Measurements from ENCODE around the gene ERMAP.

The ERMAP gene

GRCh38 chr1:42784946-42785693 lies 31.8 kb upstream of the ERMAP start, which contains the start of gene TMEM269:
TSS of gene TMEM269 (plus strand) at chr1:42784991. CDS start at chr1:42789894, 4,903 bp downstream.
- peak; percentile 72 for DNase-seq (ENCODE audit: low spot score)
- in situ Hi-C loops (cut with MboI; ENCODE audit: low sequenced_read_pairs, unreplicated experiment): loop anchor here (10.0 kb wide), 2 partner anchors 130 to 290 kb away; no protein-coding TSS in a partner anchor
- TF ChIP-seq CTCF (IDR thresholded peaks at IDR 0.05; ENCODE audit: borderline replicate concordance, control extremely low read depth, extremely low read depth, insufficient read depth, missing control alignments): no peak

GRCh38 chr1:42786097-42786496 lies 30.8 kb upstream of the ERMAP start:
- in situ Hi-C loops (cut with MboI; ENCODE audit: low sequenced_read_pairs, unreplicated experiment): loop anchor here (10.0 kb wide), 2 partner anchors 129 to 289 kb away; no protein-coding TSS in a partner anchor
- no peak for DNase-seq (ENCODE audit: low spot score)
- TF ChIP-seq CTCF (IDR thresholded peaks at IDR 0.05; ENCODE audit: borderline replicate concordance, control extremely low read depth, extremely low read depth, insufficient read depth, missing control alignments): no peak

GRCh38 chr1:42788021-42788420 lies 28.9 kb upstream of the ERMAP start:
- TF ChIP-seq CTCF (IDR thresholded peaks at IDR 0.05; ENCODE audit: borderline replicate concordance, control extremely low read depth, extremely low read depth, insufficient read depth, missing control alignments): no peak
- in situ Hi-C loops (cut with MboI; ENCODE audit: low sequenced_read_pairs, unreplicated experiment): loop anchor here (10.0 kb wide), 2 partner anchors 127 to 287 kb away; no protein-coding TSS in a partner anchor
- DNase-seq (ENCODE audit: low spot score): no peak

GRCh38 chr1:42793824-42794223 lies 23.1 kb upstream of the ERMAP start:
- in situ Hi-C loops (cut with MboI; ENCODE audit: low sequenced_read_pairs, unreplicated experiment): no loop called here
- no peak for DNase-seq (ENCODE audit: low spot score)
- no peak for TF ChIP-seq CTCF (IDR thresholded peaks at IDR 0.05; ENCODE audit: borderline replicate concordance, control extremely low read depth, extremely low read depth, insufficient read depth, missing control alignments)

GRCh38 chr1:42797414-42797813 lies 19.5 kb upstream of the ERMAP start:
- no peak for DNase-seq (ENCODE audit: low spot score)
- in situ Hi-C loops (cut with MboI; ENCODE audit: low sequenced_read_pairs, unreplicated experiment): no loop called here
- TF ChIP-seq CTCF (IDR thresholded peaks at IDR 0.05; ENCODE audit: borderline replicate concordance, control extremely low read depth, extremely low read depth, insufficient read depth, missing control alignments): no peak

GRCh38 chr1:42797979-42798378 lies 18.9 kb upstream of the ERMAP start:
- no peak for DNase-seq (ENCODE audit: low spot score)
- TF ChIP-seq CTCF (IDR thresholded peaks at IDR 0.05; ENCODE audit: borderline replicate concordance, control extremely low read depth, extremely low read depth, insufficient read depth, missing control alignments): no peak
- in situ Hi-C loops (cut with MboI; ENCODE audit: low sequenced_read_pairs, unreplicated experiment): no loop called here
